Suppressor macrophage treated with lipopolysaccharide for 1 hour (primary cell): Measurements from ENCODE around the gene NUP153.
"Not testable (repeated sequence)": the region's sequence is repeated elsewhere in the genome, so short reads cannot be mapped to it uniquely, and the experiment has no call there.

Experiments
- DNase-seq, 3 donors: peaks; one replicate each; pipeline ENCODE4 v3.0.0-alpha.2; 2020 to 2022

Gene NUP153

DNA sequence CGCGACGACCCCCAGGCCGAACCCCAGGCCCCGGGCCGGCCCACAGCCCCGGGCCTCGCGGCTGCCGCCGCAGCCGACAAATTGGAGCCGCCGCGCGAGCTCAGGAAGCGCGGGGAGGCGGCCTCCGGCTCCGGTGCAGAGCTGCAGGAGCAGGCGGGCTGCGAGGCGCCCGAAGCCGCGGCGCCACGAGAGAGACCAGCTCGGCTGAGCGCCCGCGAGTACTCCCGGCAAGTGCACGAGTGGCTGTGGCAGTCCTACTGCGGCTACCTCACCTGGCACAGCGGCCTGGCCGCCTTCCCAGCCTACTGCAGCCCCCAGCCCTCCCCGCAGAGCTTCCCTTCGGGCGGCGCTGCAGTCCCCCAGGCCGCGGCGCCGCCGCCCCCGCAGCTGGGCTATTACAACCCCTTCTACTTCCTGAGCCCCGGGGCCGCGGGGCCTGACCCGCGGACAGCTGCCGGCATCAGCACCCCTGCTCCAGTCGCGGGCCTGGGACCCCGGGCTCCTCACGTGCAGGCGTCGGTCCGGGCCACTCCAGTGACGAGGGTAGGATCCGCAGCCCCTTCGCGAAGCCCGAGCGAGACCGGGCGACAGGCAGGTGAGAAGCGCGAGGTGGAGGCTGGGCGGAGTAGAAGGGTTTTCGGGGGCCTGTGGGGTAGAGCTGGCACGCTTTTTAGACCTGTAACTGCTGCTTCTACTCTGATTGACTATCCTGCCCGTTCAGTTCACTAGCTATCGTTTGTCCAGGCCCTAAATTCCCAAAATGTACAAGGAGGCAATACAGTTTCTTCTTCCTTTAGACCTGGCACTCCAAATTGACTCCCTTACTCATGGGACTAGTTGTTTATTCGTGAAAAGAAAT is 106.0 kb downstream of the NUP153 start:
- DNase-seq = peak; percentile 54 to 76 (median 57)

DNA sequence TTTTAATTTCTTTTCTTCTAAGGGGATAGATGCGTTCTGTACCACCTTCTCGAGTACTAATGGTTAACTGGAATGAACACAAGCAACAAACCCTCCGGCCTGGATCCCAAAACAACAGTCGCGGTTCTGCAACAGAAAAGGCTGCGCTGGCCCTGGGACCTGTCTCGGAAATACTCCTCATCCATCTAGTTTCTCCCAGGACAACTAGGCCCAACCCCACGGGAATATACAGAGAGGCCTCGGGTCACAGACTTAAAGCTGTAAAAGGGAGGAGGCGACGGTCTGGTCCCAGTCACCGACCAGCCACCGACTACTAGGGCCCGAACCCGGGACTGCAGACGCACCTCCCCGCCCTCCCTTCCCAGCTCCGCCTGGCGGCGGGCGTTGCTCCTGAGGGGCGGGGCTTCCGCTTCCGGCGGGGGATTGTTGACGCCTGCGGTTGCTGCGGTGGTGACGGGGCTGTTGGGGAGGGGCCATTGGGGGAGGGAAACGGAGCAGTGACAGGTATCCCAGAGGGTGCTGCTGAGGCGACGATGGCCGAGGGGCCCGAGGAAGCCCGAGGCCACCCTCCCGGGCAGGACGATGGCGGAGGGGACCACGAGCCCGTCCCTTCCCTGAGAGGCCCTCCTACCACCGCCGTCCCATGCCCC is 106.7 kb downstream of the NUP153 start, which contains the start of gene FAM8A1:
Gene FAM8A1, plus strand, starts transcription at position 426 of the 650 bp plus-strand sequence. Its CDS starts 108 bp downstream, at position 534.
- peak; percentile 89 to 96 (median 94) for DNase-seq

DNA sequence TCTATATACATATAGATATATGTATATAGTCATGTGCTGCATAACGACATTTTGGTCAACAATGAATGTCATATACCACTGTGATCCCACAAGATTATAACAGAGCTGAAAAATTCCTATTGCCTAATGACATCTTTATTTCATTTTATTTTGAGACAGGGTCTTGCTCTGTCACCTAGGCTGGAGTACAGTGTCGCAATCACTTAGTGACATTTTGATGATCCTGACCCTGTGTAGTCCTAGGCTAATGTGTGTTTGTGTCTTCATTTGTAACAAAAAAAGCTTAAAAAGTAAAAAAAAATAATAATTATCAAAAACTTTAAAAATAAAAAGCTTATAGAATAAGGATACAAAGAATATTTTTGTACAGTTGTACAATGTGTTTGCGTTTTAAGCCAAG is 110.6 kb downstream of the NUP153 start:
- DNase-seq = no peak

DNA sequence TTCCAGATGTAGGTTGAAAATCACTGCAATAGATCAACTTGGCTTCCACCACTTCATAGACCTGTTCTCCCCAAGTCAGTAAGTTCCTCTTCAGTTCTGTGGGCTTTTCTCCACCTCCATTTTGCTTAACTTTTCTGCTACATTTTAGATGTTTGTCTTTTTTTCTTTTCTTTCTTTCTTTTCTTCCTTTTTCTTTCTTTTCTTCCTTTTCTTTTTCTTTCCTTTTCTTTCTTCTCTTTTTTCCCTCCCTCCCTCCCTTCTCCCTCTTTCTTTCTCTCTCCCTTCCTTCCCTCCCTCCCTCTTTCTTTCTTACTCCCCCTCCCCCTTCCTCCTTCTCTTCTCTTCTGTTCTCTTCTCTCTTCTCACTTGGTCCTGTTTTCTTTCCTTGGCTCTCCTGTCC is 113.5 kb downstream of the NUP153 start:
- DNase-seq = no peak

DNA sequence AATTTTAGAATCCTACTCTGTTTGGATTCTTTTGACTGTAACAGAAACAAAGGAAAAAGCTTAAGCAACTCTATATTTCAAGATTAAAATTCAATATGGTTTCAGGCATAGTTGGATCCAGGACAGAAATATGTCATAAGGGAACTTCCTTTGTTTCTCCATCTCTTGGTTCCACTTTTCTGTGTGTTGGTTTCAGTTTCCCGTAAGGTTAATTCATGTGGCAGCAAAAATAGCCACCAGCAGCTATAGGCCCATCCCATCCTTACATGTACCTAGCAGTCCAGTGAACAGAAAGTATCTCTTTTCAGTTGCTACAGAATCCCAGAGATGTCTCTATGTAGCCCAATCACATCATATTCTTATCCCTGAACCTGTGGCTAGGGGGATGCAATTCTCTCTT is 115.4 kb downstream of the NUP153 start:
- DNase-seq = peak; percentile 75 to 91 (median 86)

DNA sequence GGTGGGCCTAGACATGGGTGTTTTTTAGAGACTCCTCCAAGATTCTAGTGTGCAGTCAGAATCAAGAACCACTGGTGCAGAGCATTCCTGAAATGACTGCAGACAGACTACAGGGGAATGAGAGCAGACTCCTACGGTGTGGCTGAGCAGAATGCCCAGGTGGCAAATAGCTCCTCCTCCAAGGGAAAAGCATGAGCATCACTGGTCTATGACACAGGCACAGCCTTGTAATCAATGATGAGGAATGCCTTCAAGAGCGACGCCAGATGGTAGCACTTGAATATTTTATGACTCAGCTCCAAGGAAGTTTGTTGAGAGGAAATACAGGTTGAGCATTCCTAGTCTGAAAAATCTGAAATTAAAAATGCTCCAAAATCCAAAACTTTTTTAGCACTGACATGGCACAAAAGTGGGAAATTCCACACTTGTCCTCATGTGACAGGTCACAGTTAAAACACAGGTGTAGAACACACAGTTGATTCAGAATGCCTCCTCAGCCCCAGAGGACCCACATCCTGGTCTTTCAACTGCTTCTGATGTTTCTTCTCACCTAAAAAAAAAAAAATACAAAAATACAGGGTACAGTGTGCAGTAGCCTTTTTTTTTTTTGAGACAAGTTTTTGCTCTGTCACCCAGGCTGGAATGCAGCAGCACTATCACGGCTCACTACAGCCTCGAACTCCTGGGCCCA is 117.2 kb downstream of the NUP153 start:
- DNase-seq = peak; percentile 12 to 38 (median 26)

DNA sequence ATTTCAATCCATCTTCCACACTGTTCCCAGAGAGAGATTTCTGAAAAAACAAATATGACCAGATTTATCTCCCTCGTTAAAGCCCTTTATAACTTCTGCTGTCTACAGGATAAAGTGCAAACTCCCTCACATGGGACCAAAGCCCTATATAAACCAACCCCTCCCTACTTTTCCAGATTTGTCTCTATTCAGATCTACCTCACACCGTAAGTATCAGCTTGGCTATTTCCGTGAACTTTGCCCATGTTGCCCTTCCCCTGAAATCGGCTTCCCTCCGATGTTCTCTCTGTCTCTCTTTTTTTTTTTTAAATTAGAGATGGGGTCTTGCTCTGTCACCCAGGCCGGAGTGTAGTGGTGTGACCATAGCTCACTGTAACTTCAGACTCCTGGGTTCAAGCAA is 118.7 kb downstream of the NUP153 start:
- DNase-seq = no peak

DNA sequence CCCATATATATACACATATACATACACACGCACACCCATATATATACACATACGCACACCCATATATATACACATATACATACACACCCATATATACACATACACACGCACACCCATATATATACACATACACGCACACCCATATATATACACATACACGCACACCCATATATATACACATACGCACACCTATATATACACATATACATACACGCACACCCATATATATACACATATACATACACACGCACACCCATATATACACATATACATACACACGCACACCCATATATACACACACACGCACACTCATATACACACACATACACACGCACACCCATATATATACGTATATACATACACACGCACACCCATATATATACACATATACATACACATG is 120.1 kb downstream of the NUP153 start:
- DNase-seq = not testable (repeated sequence)

DNA sequence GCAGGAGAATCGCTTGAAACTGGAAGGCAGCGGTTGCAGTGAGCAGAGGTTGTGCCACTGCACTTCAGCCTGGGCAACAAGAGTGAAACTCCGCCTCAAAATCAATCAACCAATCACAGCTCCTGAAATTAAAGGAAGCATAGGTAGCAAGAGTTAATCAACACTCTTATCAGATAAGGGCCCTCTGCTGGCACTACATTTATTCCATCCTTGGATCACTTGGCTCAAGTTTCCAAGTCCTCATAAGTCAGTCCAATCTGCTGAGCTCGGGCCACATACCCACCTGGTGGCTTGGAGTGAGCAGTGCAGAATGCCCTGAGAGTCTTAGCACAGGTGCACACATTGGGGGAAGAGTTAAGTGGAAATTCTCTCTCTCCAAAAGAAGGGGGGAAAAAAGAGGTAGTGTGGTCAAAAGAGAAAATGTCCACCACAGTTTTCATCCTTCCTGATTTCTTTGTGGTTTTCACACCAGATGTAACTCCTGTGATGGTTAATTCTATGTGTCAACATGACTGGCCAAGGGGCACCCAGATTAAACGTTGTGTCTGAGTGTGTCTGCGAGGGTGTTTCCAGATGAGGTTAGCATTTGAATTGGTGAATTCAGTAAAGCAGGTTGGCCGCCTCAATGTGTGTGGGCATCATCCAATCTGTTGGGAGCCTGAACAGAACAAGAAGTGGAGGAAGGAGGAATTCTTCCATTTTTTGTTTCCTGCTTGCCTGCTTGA is 120.8 kb downstream of the NUP153 start:
- DNase-seq = peak; percentile 33 to 59 (median 48)

DNA sequence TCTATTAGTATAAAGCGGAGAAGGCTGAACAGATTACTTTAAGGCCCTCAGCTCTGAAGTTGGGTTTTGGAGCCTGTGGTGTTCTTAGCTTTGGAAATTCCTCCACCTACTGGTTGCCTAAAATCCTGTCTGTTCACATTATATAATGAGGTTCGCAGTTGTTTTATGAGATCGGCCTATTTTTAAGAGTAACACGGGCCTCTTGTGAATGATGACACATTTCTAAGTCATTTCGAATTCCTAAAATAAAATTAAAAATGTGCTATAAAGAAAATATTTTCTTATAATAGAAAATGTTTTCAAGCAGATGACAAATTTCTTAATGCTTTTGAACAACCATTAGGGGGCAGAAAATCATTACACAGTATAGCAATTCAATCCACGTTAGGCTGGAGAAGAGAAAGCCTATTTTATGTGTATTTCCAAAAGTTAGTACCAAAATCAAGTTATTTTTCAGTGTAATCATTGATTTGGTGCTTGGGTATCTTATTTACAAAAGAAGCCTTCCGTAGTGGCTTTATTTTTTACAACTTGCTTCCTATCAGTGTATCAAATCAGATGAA is 122.4 kb downstream of the NUP153 start:
- peak; percentile 58 to 64 (median 59) for DNase-seq

DNA sequence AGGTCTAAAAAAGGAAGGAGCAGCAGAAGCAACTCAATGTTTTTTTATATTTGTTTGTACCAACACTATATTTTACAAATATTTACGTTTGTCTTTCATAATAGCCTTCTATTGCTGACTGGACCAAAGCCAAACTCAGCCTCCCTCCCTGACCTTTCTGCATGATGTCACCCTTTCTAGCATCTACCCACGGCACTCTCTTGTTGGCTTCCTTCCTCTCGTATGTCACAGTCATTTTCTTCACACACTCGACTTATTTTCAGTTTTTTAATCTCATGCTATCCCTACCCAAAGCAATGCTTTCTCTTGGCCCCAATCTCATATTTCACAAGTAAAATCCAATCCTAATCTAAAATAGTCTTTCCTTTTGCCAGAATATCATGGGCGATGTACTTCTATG is 122.9 kb downstream of the NUP153 start:
- peak; percentile 55 to 64 (median 55) for DNase-seq

DNA sequence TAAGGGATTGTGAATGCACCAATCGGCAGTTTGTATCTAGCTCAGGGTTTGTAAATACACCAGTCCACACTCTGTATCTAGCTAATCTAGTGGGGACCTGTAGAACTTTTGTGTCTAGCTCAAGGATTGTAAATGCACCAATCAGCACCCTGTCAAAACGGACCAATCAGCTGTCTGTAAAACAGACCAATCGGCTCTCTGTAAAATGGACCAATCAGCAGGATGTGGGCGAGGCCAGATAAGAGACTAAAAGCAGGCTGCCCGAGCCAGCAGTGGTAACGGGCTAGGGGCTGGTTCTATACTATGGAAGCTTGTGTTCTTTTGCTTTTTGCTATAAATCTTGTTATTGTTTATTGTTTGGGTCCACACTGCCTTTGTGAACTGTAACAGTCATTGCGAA is 125.4 kb downstream of the NUP153 start:
- not testable (repeated sequence) for DNase-seq

DNA sequence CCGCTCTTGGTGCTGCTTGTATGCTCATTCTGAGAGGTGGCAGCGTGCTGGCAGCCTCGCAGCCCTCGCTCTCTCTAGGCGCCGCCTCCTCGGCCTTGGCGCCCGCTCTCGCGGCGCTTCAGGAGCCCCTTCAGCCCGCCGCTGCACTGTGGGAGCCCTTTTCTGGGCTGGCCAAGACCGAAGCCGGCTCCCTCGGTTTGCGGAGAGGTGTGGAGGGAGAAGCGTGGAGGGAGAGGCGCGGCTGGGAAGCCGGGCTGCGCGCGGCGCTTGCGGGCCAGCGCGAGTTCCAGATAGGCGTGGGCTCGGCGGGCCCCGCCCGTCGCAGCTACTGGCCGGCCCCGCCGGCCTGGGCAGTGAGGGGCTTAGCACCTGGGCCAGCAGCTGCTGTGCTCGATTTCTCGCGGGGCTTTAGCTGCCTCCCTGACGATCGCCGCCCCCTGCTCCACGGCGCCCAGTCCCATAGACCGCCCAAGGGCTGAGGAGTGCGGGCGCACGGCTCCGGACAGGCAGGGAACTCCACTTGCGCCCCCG is 126.1 kb downstream of the NUP153 start:
- DNase-seq = peak in 2 of 3 donors; percentile 42 to 59

DNA sequence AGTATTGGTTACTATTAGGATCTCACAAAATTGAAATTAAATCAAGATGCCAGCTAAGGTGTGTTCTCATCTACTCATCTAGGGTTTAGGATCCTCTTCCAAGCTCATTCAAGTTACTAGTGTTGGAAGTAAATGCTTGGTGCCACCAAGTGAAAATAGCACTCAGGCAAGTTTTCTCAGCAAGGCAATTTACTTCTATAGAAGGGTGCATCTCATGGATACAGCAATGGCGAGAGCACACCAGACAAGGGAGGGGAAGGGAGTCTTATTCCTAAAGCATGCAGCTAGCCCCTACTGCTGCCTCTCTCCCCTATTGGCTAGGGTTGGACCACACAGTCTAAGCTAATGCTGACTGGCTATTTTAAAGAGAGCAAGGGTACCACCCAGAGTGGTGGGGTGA is 129.7 kb downstream of the NUP153 start:
- DNase-seq = no peak

DNA sequence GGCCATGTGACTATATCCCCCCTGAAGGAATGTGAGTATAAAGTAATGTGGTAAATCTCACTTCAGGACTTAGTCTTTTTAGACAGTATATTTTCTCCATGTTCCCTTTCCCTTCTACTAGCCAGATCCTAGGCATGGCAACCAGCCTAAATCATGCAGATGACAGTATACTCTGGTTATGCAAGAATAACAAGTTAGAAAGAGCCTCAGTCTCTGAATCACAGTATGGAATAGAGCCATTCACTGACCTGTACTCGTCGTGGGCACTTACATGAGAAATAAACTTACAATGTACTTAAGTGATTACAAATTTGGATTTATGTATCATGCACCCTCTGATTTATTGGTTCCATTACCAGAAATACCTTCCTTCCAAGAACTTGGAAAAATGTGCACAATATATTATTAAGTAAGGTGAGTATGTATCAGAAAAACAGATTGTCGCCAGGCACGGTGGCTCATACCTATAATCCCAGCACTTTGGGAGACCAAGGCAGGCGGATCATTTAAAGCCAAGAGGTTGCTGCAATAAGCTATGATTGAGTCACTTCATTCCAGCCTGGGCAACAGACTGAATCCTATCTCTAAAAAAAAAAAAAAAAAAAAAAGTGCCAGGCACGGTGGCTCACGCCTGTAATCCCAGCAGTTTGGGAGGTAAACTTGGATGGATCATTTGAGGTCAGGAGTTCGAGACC is 131.7 kb downstream of the NUP153 start:
- no peak for DNase-seq

DNA sequence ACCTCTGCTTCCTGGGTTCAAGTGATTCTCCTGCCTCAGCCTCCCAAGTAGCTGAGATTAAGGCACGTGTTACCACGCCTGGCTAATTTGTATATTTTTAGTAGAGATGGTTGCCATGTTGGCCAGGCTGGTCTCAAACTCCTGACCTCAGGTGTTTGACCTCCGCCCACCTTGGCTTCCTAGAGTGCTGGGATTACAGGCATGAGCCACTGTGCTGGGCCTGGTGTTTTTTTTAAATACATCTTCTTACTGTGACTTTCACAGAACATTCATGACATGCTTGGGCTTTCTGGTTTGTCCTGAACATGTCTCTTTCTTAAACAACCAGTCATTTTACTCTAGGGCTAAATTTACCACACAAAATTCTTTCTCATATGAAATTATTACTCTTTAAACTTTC is 141.3 kb downstream of the NUP153 start:
- DNase-seq = no peak
